GM21825 (cell line): ENCODE data around the gene SMIM1.
"Not testable (repeated sequence)": the region's sequence is repeated elsewhere in the genome, so short reads cannot be mapped to it uniquely, and the experiment has no call there.

Experiments
- ATAC-seq: cut with Tn5 transposase; IDR thresholded peaks from one replicate; pipeline ENCODE4 v1.9.1; 2021; ENCODE audit warnings: mild to moderate bottlenecking, moderate library complexity; ENCODE audit not compliant: unreplicated experiment

SMIM1 gene

DNA sequence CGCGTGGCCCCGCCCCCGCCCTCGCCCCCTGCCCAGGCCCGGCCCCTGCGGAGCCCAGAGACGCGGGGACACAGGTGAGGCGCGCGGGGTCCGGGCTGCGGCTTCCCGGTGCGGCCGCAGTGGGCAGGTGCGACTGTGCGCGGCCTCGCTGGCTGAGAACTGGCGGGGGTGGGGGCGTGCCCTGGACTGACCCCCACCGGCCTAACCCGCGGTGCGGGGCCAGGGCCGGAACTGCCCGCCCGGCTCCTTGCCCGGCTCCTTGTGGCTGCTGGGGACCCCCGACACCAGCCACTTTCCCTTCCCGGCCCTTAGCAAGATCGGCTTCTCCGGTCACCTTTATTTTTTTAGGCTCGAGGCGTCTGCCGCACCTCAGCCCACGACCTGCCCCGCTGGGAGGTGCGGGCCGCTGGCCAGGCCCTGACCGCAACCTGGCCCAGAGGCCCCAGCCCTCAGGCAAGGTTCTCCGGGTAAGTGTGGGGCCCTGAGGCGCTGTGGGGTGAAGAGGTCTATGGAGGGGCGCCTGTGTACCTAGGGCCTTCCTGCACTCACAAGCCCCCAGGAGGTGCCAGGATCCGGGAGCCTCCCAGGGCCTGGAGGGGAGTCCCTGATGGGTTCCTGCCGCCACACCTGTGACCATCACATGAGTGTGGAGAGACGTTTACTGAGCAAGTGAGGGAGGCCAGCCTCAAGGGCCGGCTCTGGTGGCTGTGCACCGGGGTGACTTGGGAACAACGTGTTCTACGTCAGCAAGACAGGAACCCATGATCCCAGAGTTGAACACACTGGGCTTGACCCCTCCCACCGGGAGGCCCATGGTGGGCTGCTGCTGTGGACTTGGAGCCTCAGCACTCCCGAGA lies at the start of gene SMIM1:
Gene SMIM1, plus strand, starts transcription at position 35 of the 857 bp plus-strand sequence. CDS start 2,625 bp downstream, outside the sequence.
- peak; percentile 20 for ATAC-seq

GRCh38 chr1:3722846-3723245 lies 49.7 kb upstream of the SMIM1 start:
- no peak for ATAC-seq

GRCh38 chr1:3724416-3725030 lies 48.0 kb upstream of the SMIM1 start:
- not testable (repeated sequence) for ATAC-seq

- no peak for ATAC-seq
Measured at GRCh38 chr1:3725366-3725765, 47.2 kb upstream of the SMIM1 start.

- no peak for ATAC-seq
Measured at GRCh38 chr1:3727042-3727824, 45.3 kb upstream of the SMIM1 start.

DNA sequence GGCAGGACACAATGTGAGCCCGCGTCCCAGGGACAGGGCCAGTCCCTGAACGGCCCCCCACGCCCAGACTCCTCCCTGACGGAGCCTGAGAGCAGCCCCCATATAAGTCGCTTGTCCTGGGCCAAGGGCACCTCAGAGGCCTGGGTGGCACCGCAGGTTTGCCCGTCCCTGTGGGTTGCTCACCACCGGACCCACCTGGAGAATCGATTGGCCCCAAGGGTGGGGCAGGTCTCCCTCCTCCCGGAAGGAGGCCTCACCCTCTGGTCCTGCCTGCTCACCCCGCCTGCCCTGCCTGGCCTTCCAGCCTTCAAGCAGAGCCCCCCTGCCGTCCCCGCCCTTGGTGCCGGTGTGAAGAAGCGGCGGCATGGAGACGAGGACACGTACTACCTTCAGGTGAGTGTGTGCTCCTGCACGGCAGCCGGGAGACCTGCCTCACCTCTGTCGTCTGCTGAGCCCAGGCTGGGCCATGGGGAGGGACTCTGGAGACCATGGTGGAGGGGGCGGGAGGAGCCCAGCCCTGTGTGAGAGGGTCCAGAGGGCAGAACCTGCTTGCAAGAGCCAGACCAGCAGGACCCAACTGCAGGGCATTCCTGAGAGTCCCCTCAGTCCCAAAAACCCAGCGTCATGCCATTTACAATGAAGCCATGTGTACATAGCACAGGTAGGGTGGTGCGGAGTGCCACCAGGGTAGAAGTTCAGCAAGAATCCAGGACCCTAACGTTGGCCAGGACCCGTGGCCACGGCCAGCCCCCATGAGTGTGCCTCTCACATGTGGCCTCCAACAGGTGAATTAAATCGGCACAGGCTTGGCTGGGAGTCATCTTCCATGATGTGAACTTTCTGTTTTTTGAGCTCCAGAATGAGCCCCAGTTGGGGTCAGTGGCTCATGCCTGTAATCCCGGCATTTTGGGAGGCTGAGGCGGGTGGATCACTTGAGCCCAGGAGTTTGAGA lies 44.4 kb upstream of the SMIM1 start:
- no peak for ATAC-seq

DNA sequence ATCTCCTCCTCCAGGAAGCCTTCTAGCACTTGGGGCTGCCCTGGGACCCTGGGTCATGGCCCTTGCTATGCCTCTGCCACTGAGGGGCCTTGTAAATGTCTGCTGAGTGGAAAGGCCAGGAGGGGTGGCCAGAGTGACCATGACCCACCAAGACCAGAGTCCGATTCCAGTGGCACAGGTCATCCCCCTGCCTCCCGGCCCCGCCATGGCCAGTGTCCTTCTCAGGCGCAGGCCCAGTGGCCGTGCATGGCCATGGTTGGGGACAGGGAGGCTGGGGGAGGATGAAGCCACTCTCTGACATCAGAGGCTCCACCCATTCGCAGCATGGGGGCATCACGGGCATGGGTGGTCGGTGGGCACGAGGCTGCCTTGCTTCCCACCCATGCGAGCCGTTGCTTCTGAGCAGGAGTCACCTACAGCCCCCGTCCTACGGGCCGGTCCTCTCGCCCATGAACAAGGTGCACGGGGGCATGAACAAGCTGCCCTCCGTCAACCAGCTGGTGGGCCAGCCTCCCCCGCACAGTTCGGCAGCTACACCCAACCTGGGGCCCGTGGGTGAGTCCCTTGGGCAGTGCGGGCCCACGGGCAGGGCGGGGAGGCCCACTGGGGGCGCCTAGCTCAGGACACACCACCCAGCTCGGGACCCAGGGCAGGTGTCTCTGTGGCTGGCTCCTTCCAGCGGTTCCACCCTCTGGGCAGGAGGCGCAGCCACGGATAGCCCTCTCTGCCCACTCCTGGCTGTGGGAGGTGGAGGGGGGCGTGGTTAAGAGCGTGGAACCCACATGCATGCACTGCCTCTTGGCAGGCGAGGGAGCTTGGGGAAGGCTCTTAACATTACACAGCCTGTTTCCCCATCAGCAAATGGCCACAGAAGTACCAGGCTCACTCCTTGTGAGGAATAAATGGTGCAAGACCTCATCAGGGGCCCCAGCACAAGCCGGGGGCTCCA lies 42.7 kb upstream of the SMIM1 start:
- no peak for ATAC-seq

- no peak for ATAC-seq
Measured at GRCh38 chr1:3730543-3731247, 41.9 kb upstream of the SMIM1 start.

GRCh38 chr1:3731583-3732433 lies 40.7 kb upstream of the SMIM1 start:
- no peak for ATAC-seq

GRCh38 chr1:3732434-3733093 lies 40.0 kb upstream of the SMIM1 start:
- no peak for ATAC-seq

- no peak for ATAC-seq
Measured at GRCh38 chr1:3733094-3733882, 39.3 kb upstream of the SMIM1 start.

DNA sequence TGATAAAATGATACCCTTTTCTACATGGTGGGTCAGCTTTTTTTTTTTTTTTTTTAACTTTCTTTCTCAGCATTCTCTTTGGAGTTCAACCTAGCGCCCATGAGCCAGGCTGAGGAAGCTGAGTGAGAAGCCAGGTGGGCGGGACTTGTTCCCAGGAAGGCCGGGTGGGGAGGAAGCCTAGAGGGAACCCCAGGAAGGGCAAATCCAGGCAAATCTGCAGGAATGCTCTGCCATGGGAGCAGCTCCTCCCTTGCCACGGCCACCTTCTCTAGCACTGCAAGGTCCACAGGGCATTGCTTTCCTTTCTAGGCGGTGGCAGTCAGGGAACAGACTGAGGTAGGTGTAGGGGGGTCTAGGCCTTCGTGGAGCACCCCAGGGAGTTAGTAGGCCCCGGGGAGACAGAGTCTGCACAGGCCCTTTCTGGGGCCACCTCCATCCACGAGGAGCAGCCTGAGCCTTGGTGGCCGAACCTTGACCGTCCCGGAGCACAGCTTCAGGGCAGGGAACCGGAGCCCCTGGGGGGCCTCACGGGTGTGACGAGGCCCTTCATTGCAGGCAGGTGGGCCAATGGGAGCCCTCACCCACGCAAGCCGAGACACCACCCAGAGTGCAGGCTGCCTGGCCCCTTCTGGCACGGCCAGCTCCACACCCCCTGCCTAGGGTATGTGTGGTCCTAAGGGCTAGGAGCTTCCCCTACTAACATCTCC lies 38.5 kb upstream of the SMIM1 start:
- ATAC-seq: no peak

DNA sequence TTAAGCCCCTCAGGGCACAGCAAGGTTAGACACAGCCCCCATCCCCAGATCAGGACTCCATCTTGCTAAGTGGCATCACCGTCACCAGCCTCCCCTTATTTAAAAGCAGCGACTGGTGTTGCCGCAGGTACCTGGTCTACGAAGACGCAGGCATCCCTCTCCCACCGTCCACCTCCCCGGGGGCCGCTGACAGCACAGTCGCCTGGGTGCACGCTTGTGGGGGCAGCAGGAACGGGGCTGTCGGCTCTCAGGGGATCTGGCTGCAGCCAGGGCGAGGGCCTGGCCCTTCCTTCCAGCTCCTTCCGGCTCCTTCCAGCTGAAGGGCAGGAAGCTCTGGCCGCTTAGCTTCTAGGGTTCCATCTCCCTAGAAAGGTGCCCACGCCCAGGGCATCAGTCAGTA lies 37.9 kb upstream of the SMIM1 start:
- ATAC-seq: no peak

DNA sequence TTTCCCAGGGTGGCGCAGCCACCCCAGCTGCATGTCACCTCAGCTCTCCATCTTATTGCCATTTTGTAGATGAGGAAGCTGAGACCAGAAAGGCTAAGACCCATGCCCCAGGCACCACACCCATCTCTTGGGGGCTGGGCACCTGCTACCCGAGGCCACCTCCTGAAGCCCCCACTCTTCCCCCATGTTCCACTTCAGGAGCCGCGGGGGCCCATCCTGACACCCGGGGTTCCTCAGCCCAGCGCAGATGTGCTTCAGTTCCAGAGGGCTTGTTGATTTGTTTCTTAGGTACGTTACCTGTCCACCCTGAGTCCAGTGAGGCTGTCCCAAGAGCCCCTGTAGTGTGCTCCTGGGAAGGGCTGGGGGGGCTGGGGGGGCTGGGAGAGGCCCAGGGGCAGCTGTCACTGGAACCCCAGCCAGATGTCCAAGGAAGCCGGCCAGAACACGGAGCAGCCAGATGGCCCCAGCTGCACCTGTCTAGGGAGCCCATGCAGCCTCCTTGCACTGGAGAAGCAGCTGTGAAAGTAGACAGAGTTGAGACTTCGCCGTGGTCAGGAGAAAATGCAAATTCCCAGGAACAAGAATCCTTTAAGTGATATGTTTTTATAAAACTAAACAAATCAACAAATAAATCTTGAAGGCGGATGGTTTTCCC lies 37.4 kb upstream of the SMIM1 start:
- ATAC-seq: no peak

GRCh38 chr1:3735688-3736087 lies 36.9 kb upstream of the SMIM1 start:
- ATAC-seq: no peak
